AG09309 (cell line): ENCODE results near the gene ANAPC7.

ENCODE experiments used
- DNase-seq: peaks from one replicate; pipeline ENCODE4 v3.0.0-alpha.2; 2010; ENCODE audit warnings: low read depth
- H3K4me3 ChIP-seq: 2 replicates; pipeline ENCODE4 v1.5.1; 2011; ENCODE audit warnings: mild to moderate bottlenecking, low read depth, low read length, moderate library complexity; ENCODE audit not compliant: control insufficient read depth
- CTCF ChIP-seq: IDR thresholded peaks from 2 replicates; pipeline ENCODE4 v1.5.1; 2011; ENCODE audit warnings: mild to moderate bottlenecking, low read depth, low read length, inconsistent platforms; ENCODE audit not compliant: insufficient read depth, control insufficient read depth; ENCODE audit errors: missing control alignments

Gene ANAPC7

GRCh38 chr12:110330124-110330523 lies 73.4 kb downstream of the ANAPC7 start:
- H3K4me3 ChIP-seq = no peak overlapping the region
- DNase-seq = no peak
- no peak for TF ChIP-seq CTCF

GRCh38 chr12:110329710-110330109 lies 73.8 kb downstream of the ANAPC7 start:
- no peak for DNase-seq
- no peak for TF ChIP-seq CTCF
- no peak overlapping the region for H3K4me3 ChIP-seq
